Measurements from ENCODE around the gene DEPDC5.
A peak's percentile ranks its signal among the peaks of the same experiment; 100 is the strongest.

The DEPDC5 gene

DNA sequence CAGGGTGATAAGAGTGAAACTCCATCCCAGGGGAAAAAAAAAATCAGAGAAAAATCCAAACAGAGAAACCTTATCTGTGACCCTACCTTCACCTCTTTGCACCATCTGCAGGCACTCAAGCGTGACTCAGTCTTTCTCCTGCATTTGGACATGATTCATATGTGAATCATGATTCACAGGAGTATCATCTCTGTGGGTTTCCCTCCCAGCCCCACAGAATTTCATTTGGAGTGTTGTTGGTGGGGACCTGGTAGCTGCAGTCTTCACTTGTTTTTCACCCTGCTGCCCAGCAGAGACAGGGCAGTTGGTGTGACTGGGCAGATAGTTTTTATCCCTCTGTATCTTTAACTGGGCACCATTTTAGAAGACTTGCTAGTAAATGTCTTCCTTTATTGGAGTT is 75.7 kb downstream of the DEPDC5 start:
- peak; percentile 21 for DNase-seq (ENCODE audit: low read depth)

GRCh38 chr22:31830721-31831070 is 76.9 kb downstream of the DEPDC5 start:
- no peak for TF ChIP-seq CTCF (conservative IDR thresholded peaks at IDR 0.05; ENCODE audit: low read depth, low read length)
- no peak for DNase-seq (ENCODE audit: low read depth)
- no peak overlapping the region for H3K4me3 ChIP-seq (ENCODE audit: low read length)

More for the DNA sequence above, 75.7 kb downstream of the DEPDC5 start:
- no peak for TF ChIP-seq CTCF (conservative IDR thresholded peaks at IDR 0.05; ENCODE audit: low read depth, low read length)
- no peak overlapping the region for H3K4me3 ChIP-seq (ENCODE audit: low read length)

- TF ChIP-seq CTCF (conservative IDR thresholded peaks at IDR 0.05; ENCODE audit: low read depth, low read length), result no peak
- H3K4me3 ChIP-seq (ENCODE audit: low read length), result no peak overlapping the region
- DNase-seq (ENCODE audit: low read depth), result no peak
These were observed 80.1 kb downstream of the DEPDC5 start for GRCh38 chr22:31833930-31834329.

DNA sequence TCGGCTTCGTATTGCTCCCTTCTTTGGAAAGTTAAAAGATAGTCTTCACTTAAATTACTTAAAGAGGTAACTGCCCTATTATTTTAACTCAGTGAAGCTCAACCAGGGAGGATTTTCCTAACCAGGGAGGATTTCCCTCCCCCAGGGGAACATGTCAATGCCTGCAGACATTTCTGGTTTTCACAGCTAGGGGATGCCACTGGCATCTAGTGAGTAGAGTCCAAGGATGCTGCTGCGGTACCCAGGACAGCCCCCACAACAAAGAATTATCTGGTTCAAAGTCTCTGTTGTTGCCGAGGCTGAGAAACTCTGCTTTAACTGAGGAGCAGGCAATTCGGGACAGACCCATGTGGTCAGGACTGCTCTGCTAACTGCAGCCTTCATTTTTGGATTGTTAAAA is 82.2 kb downstream of the DEPDC5 start:
- no peak for TF ChIP-seq CTCF (conservative IDR thresholded peaks at IDR 0.05; ENCODE audit: low read depth, low read length)
- no peak for DNase-seq (ENCODE audit: low read depth)
- no peak overlapping the region for H3K4me3 ChIP-seq (ENCODE audit: low read length)

DNA sequence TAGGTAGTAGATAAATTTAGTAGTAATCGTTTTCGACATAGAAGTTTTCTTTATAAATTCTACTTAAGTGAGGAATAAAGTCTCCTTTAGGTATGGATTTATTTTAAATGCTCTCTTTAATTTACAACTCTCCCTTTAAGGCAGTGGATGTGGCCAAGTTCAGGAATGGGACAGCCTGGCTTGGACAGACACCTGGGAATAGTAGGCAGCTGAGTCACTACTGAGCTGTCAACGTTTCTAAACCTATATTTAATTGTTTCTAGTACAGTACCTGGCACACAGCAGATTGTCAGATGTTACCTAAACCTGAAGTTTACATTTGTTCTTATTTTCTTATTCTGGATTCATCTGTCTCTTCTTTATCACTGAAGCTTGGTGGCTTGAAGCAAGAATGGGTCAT is 85.1 kb downstream of the DEPDC5 start:
- H3K4me3 ChIP-seq (ENCODE audit: low read length), result no peak overlapping the region
- DNase-seq (ENCODE audit: low read depth), result no peak
- no peak for TF ChIP-seq CTCF (conservative IDR thresholded peaks at IDR 0.05; ENCODE audit: low read depth, low read length)

GRCh38 chr22:31839986-31840385 is 86.2 kb downstream of the DEPDC5 start:
- H3K4me3 ChIP-seq (ENCODE audit: low read length), result no peak overlapping the region
- no peak for TF ChIP-seq CTCF (conservative IDR thresholded peaks at IDR 0.05; ENCODE audit: low read depth, low read length)
- DNase-seq (ENCODE audit: low read depth), result no peak

GRCh38 chr22:31840585-31840984 is 86.8 kb downstream of the DEPDC5 start:
- TF ChIP-seq CTCF (conservative IDR thresholded peaks at IDR 0.05; ENCODE audit: low read depth, low read length), result no peak
- no peak for DNase-seq (ENCODE audit: low read depth)
- no peak overlapping the region for H3K4me3 ChIP-seq (ENCODE audit: low read length)

Data from retinal pigment epithelial cell (primary cell).